BE2C (cell line): ENCODE measurements around the gene CERT1.

Experiments
- DNase-seq: peaks from one replicate; pipeline ENCODE4 v3.0.0-alpha.2; 2020
- H3K27me3 ChIP-seq: fragments of 250-450 bp; sonication (Bioruptor Pico); 2 replicates; pipeline ENCODE4 v1.5.1; 2020; ENCODE audit warnings: mild to moderate bottlenecking
- H3K36me3 ChIP-seq: fragments of 250-450 bp; sonication (Bioruptor Pico); 2 replicates; pipeline ENCODE4 v1.5.1; 2020; ENCODE audit warnings: mild to moderate bottlenecking
- H3K4me1 ChIP-seq: fragments of 250-450 bp; sonication (Bioruptor Pico); 2 replicates; pipeline ENCODE4 v1.5.1; 2020
- H3K4me3 ChIP-seq: 2 replicates; pipeline ENCODE4 v1.5.1; 2011; ENCODE audit warnings: low read depth, low read length
- H3K9me3 ChIP-seq: fragments of 250-450 bp; sonication (Bioruptor Pico); 2 replicates; pipeline ENCODE4 v1.5.1; 2020
- CTCF ChIP-seq: IDR thresholded peaks from 2 replicates; pipeline ENCODE4 v1.5.1; 2012; ENCODE audit warnings: mild to moderate bottlenecking, low read depth, low read length

The CERT1 gene

GRCh38 chr5:75405296-75405695 lies 106.1 kb downstream of the CERT1 start:
- Histone ChIP-seq H3K4me3 (no peak overlapping the region), H3K9me3 (no peaks in the 10 kb centered on the region), H3K36me3 (peaks cover 11% of the 10 kb centered on the region), H3K27me3 (no peaks in the 10 kb centered on the region), H3K4me1 (no peaks in the 10 kb centered on the region)
- no peak for TF ChIP-seq CTCF
- DNase-seq = no peak

GRCh38 chr5:75395277-75395676 lies 116.2 kb downstream of the CERT1 start:
- Histone ChIP-seq H3K36me3 (peaks cover 6% of the 10 kb centered on the region; the same call in 1 of the 2 replicates), H3K9me3 (no peaks in the 10 kb centered on the region), H3K4me1 (no peaks in the 10 kb centered on the region; the same call in 1 of the 2 replicates), H3K27me3 (no peaks in the 10 kb centered on the region), H3K4me3 (no peak overlapping the region)
- TF ChIP-seq CTCF = no peak
- no peak for DNase-seq

GRCh38 chr5:75389430-75389829 lies 122.0 kb downstream of the CERT1 start:
- TF ChIP-seq CTCF = no peak
- H3K27me3 ChIP-seq = no peaks in the 10 kb centered on the region
- no peak for DNase-seq
- H3K36me3 ChIP-seq = peaks cover 34% of the 10 kb centered on the region
- no peaks in the 10 kb centered on the region for H3K4me1 ChIP-seq
- no peak overlapping the region for H3K4me3 ChIP-seq
- no peaks in the 10 kb centered on the region for H3K9me3 ChIP-seq

- no peak for TF ChIP-seq CTCF
- no peak for DNase-seq
- Histone ChIP-seq H3K9me3 (no peaks in the 10 kb centered on the region), H3K36me3 (peaks cover 43% of the 10 kb centered on the region), H3K27me3 (no peaks in the 10 kb centered on the region), H3K4me1 (no peaks in the 10 kb centered on the region), H3K4me3 (no peak overlapping the region)
These were observed 123.6 kb downstream of the CERT1 start for GRCh38 chr5:75387806-75388205.

- H3K9me3 ChIP-seq = no peaks in the 10 kb centered on the region
- no peaks in the 10 kb centered on the region for H3K27me3 ChIP-seq
- DNase-seq = no peak
- H3K4me3 ChIP-seq = no peak overlapping the region
- no peak for TF ChIP-seq CTCF
- H3K36me3 ChIP-seq = peaks cover 57% of the 10 kb centered on the region
- H3K4me1 ChIP-seq = no peaks in the 10 kb centered on the region
These were observed 127.2 kb downstream of the CERT1 start for GRCh38 chr5:75384218-75384617.

- Histone ChIP-seq H3K4me3 (no peak overlapping the region), H3K9me3 (no peaks in the 10 kb centered on the region), H3K4me1 (no peaks in the 10 kb centered on the region), H3K27me3 (no peaks in the 10 kb centered on the region), H3K36me3 (peaks cover 48% of the 10 kb centered on the region)
- no peak for DNase-seq
- TF ChIP-seq CTCF = no peak
These were observed 130.0 kb downstream of the CERT1 start for GRCh38 chr5:75381456-75381855.
